CD4-positive, alpha-beta T cell treated with Interferon alpha-2 for 1 hour (primary cell): ENCODE measurements around the gene PLCL2.
A peak's percentile ranks its signal among the peaks of the same experiment; 100 is the strongest.

Experiments used
- DNase-seq, 2 donors: peaks; one replicate each; pipeline ENCODE4 v3.0.0-alpha.2; 2020 to 2022

Gene PLCL2

DNA sequence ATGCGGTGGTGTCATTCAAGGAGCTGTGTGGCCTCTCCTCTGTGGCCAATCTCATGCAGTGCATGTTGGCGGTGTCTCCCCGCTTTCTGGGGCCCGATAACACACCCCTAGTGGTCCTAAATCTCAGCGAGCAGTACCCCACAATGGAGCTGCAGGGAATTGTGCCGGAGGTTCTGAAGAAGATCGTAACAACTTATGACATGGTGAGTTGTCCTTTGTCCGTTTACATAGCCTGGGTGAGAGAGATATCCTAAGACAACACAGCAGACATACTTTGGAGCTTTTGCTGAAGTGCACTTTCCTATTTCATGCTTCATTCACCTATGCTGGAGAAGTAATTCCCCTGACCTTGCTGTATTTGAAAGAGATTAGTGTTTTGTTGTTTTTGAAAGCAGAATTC is 130.0 kb downstream of the PLCL2 start:
- no peak for DNase-seq

- no peak for DNase-seq
Measured at GRCh38 chr3:17021614-17022013, 136.9 kb downstream of the PLCL2 start.

DNA sequence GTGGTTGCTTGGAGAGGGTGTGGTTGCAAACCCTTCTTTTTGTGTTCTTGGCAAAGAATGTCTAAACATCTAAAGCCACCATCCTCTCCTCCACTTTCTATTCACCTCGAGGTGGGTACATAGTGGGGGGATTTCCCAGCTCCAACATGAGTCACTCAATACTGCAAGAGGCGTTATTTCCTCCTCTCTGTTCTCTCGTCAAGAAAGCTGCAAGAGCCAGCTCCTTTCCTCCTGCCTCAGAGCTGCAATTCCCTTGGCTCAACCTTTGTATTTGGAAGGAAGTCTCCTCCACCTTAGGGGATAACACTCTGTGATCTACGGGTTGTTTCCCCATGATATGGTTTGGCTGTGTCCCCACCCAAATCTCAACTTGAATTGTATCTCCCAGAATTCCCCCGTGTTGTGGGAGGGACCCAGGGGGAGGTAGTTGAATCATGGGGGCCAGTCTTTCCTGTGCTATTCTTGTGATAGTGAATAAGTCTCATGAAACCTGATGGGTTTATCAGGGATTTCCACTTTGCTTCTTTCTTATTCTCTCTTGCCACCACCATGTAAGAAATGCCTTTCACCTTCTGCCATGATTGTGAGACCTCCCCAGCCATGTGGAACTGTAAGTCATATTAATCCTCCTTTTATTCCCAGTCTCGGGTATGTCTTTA is 138.4 kb downstream of the PLCL2 start:
- DNase-seq = peak; percentile 42 to 60

DNA sequence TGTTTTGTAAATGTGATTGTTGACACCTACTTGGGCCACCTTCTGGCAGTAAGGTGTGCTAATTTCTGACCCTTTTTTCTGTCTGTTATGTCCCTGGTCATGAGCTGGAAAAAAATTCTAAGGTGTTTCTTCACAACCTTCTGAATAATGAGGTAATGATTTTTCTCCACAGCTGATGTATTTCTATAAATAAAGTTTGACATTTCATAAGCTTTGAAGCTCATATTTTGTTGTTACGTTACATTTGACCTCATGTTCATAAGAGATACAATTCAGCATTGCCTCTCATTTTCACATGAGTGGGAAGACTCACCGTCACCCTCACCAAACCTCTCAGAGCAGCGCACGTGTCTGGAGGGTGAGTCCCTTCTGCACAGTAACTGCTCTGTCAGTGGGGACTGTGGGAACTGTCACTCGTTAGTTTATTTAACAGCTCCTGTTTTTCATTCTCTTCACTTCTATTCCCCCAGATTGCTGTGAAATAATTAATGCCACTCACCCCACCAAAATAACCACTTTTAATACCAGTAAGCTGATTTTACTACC is 140.9 kb downstream of the PLCL2 start:
- no peak for DNase-seq

DNA sequence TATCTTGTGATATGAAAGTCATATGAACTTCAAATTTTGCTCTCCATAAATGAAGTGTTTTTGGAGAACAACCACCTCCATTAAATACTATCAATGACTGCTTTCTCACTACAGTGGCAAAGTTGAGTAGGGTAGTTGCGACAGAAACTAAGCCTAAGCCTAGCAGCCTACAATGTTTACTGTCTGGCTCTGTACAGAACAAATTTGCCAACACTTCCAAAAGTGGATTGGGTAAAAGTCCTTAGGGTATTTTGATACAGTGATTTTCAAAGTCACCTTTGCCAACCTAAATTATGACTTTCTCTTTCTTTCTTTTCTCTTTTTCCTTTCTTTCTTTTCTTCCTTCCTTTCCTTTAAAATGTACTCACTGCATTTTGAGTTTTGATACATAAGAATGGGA is 142.6 kb downstream of the PLCL2 start:
- DNase-seq = no peak

GRCh38 chr3:17028363-17028762 is 143.6 kb downstream of the PLCL2 start:
- DNase-seq = no peak

DNA sequence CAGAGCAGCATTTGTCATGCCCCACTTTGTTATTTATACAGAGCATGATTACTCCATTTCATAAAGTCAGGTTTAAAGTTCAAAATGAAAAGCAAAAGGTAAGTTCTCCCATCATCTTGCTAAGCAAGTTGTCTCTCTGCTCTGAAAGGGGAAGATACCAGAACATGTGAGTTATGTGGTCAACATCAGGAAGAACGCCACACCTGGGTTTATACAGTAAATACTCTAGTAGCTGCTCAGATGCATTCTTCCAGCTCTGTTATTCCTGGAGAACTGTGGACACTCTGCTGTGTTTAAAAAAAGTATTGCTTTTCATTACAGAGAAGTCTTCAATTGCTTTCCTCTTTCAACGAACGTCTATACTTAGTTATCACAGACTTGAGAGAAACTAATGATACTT is 145.7 kb downstream of the PLCL2 start:
- DNase-seq = no peak

- no peak for DNase-seq
Measured at GRCh38 chr3:17030956-17031652, 146.3 kb downstream of the PLCL2 start.

DNA sequence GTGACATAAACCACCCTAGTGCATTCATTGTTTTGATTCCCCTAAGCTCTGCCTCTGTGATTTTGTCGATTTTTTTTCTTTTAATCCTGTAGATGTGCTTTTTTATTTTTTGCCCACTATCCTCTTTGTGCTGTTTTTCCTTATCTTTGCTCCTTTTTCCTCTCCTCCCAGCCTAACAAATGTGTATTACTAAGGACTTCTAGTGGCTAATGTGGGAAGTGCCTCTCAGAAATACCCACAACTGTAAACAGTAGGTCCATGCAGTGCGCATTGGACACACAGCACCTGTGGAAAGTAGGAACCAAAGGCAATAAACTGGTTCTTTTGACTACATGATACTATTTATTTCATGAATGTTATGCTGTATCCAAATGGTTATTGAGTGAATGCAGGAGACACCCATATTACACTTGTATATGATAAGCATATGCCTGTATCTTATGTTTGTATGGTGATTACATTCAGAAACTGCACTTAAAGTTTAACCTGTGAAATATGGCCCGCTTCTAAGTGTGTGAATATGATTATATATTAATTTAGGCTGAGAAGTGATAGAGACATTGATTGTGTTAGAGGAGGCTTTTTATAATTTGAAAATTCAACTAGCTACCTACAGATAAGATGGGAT is 147.8 kb downstream of the PLCL2 start:
- DNase-seq = peak in 1 of 2 donors; percentile 14

DNA sequence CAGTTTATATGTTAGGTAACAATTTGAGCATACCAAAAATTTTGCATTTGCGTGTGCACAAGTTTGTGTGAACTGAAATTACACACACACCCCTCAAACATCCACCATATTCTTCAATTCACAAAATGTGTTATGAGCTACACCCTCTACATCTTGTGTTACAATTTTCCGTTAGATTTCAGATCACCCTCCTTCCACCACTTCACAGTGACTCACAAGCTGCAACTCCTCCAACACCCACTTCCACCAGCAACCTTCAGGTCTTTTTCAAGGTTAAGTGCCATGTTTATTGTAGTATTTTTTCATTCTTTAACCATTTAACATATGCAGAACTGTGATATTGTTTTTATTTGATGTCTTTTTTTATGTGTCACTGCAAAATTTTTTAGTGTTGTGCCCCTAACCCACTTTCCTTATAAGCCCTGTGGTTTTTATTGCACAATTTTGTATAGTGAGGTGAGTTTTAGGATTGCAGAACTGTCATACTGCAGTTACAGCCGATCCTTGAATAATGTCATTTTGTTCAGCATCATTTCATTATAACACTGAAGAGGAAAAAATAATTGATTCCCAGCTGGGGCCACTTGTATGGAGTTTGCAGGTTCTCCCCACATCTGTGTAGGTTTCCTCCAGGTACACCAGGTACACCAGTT is 148.9 kb downstream of the PLCL2 start:
- no peak for DNase-seq

DNA sequence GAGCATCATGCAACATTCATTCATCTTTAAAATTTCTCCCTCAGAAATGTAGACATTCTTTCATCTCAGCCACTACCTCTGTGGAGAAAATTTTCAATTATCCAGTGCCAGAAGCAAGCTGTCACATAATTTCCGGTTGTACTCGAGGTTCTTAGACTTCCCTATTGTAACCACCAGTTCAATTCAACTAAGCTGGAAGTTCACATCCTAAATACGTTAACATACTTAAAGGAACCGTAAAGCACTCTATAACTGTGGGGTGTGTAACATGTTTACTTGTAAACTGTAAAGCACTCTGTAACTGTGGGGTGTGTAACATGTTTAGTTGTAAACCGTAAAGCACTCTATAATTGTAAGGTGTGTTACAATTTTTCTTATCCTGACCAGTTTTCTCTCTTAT is 150.3 kb downstream of the PLCL2 start:
- no peak for DNase-seq

DNA sequence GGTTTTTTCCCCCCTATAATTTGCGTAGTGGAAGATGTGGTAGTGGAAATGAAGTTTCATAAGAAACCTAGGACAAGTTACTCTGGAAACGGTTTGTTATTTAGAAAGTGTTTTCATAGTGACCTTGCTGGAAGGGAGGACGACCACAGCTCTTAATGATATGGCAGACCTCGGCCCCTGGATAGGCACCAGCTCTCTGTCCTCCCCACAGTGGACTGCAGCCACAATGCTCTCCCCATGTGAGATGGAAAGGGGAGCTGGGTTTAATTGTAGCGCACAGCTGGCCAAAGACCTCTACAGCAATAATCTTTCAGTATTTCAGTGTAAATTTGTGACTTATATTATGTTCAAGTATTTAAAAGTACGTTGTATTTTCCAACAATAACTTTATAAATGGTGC is 151.2 kb downstream of the PLCL2 start:
- no peak for DNase-seq

- DNase-seq = no peak
Measured at GRCh38 chr3:17038141-17038540, 153.4 kb downstream of the PLCL2 start.

- DNase-seq = no peak
Measured at GRCh38 chr3:17038900-17039553, 154.3 kb downstream of the PLCL2 start.

- no peak for DNase-seq
Measured at GRCh38 chr3:17039594-17039993, 154.8 kb downstream of the PLCL2 start.

- DNase-seq = no peak
Measured at GRCh38 chr3:17040322-17040989, 155.7 kb downstream of the PLCL2 start.

DNA sequence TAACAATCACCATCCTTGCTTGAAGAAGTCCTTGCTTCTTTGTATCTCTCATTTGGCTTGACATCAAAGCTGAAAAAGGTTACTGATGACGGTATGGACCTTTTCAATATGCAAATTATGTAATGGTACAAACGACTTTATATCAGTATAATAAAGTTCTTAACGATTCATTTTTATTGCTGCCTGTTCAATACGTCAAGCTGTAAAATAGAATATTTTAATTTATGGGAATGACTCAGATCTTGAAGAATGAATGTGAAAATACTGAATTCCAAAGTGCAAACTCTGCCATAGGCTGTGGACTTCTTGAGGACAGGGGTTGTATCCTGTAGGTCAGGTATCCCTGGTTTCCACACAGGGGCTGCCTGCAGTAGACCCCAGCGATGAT is 156.2 kb downstream of the PLCL2 start:
- no peak for DNase-seq

- no peak for DNase-seq
Measured at GRCh38 chr3:17044855-17045254, 160.1 kb downstream of the PLCL2 start.

- DNase-seq = no peak
Measured at GRCh38 chr3:17045705-17046104, 160.9 kb downstream of the PLCL2 start.

GRCh38 chr3:17046623-17047022 is 161.9 kb downstream of the PLCL2 start:
- no peak for DNase-seq

- DNase-seq = no peak
Measured at GRCh38 chr3:17047162-17047561, 162.4 kb downstream of the PLCL2 start.

DNA sequence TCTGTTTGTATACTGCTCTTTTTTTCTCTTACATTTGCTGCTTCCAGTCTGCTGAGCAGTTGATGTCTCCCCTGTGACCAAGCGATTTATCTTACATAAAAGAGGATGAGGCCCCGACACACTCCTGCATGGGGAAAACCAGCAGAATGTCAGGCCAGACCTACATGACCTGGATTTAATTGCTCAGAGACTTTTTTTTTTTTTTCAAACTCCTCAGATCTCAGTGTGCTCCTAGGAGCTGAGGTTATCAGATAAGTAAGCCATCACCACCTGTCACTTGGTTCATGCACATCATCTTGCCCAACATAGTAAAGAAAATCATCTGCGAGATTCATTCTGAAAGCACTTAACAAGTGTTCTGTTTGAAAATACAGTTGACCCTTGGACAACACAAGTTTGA is 163.1 kb downstream of the PLCL2 start:
- no peak for DNase-seq
